Type B pancreatic cell (in vitro differentiated cells): Measurements from ENCODE around the gene EFNB3. TPM values are rescaled to one million over a fixed set of nuclear protein-coding genes. Genes with fewer than 3 reads are reported as not detected.
A peak's percentile ranks its signal among the peaks of the same experiment; 100 is the strongest.

Source experiments
- DNase-seq: peaks from one replicate; pipeline ENCODE4 v3.0.0; 2021; ENCODE audit warnings: mixed read lengths; ENCODE audit not compliant: unreplicated experiment; ENCODE audit errors: extremely low spot score
- H3K27ac Mint-ChIP-seq: 2 replicates; pipeline ENCODE4 v1.8.0; 2021; ENCODE audit warnings: mild to moderate bottlenecking, mixed read lengths
- H3K27me3 Mint-ChIP-seq: 2 replicates; pipeline ENCODE4 v1.8.0; 2021; ENCODE audit warnings: mixed read lengths
- H3K36me3 Mint-ChIP-seq: 2 replicates; pipeline ENCODE4 v1.8.0; 2021; ENCODE audit warnings: mixed read lengths
- H3K4me1 Mint-ChIP-seq: one replicate; pipeline ENCODE4 v1.8.0; 2021; ENCODE audit warnings: mixed read lengths; ENCODE audit not compliant: unreplicated experiment
- H3K4me3 Mint-ChIP-seq: 2 replicates; pipeline ENCODE4 v1.8.0; 2021; ENCODE audit warnings: mild to moderate bottlenecking, mixed read lengths
- H3K9me3 Mint-ChIP-seq: 2 replicates; pipeline ENCODE4 v1.8.0; 2021; ENCODE audit warnings: mixed read lengths
- total RNA-seq: library from RNA; stranded (reverse); gene quantifications from 2 replicates; pipeline ENCODE4 v1.2.1, GENCODE V29; 2021; ENCODE audit warnings: low replicate concordance
- TF ChIP-seq, protein P1 (sequence below): fragments of 200-600 bp; sonication (generic); conservative IDR thresholded peaks from 2 replicates; pipeline ENCODE4 v1.5.0; 2021; ENCODE audit warnings: antibody characterized with exemption, mild to moderate bottlenecking

The EFNB3 gene
- total RNA-seq, 1 donor from 2014 or later = 79.5 TPM

- Mint-ChIP-seq H3K36me3 (no peaks in the 10 kb centered on the region), H3K4me3 (no peak overlapping the region), H3K9me3 (no peaks in the 10 kb centered on the region), H3K27ac (no peak overlapping the region), H3K4me1 (peaks cover 9% of the 10 kb centered on the region), H3K27me3 (peaks cover 25% of the 10 kb centered on the region)
- DNase-seq = no peak
- TF ChIP-seq, protein P1, sequence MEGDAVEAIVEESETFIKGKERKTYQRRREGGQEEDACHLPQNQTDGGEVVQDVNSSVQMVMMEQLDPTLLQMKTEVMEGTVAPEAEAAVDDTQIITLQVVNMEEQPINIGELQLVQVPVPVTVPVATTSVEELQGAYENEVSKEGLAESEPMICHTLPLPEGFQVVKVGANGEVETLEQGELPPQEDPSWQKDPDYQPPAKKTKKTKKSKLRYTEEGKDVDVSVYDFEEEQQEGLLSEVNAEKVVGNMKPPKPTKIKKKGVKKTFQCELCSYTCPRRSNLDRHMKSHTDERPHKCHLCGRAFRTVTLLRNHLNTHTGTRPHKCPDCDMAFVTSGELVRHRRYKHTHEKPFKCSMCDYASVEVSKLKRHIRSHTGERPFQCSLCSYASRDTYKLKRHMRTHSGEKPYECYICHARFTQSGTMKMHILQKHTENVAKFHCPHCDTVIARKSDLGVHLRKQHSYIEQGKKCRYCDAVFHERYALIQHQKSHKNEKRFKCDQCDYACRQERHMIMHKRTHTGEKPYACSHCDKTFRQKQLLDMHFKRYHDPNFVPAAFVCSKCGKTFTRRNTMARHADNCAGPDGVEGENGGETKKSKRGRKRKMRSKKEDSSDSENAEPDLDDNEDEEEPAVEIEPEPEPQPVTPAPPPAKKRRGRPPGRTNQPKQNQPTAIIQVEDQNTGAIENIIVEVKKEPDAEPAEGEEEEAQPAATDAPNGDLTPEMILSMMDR = no peak
These were observed 37.7 kb downstream of the EFNB3 start for GRCh38 chr17:7742729-7743128.

DNA sequence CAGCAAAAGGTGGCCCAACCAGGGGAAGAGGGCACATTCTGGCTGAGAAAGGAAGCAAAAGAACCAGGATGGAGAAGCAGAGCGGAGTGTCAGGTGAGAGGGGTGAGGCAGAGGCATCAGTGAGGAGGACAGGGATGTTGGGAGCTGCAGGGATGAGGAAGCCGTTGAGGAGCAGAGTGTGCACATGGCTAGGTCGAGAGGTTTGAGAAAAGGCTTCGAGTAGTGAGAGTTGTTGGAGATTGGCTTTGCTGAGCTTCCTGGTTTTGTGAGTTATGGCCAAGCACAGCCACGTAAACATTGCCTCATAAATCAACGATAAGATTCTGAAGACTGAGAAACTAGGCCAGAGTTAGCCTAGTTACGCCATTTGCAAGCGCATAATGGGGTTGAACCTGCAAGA, 39.4 kb downstream of the EFNB3 start:
- Mint-ChIP-seq H3K36me3 (no peaks in the 10 kb centered on the region), H3K4me1 (peaks cover 9% of the 10 kb centered on the region), H3K27me3 (peaks cover 15% of the 10 kb centered on the region), H3K4me3 (no peak overlapping the region), H3K27ac (no peak overlapping the region), H3K9me3 (no peaks in the 10 kb centered on the region)
- TF ChIP-seq, protein P1 = no peak
- no peak for DNase-seq

GRCh38 chr17:7745748-7746470, 40.9 kb downstream of the EFNB3 start:
- no peak overlapping the region for H3K4me3 Mint-ChIP-seq
- peaks cover 4% of the 10 kb centered on the region for H3K27me3 Mint-ChIP-seq
- DNase-seq = no peak
- H3K36me3 Mint-ChIP-seq = no peaks in the 10 kb centered on the region
- H3K9me3 Mint-ChIP-seq = no peaks in the 10 kb centered on the region
- H3K4me1 Mint-ChIP-seq = peaks cover 9% of the 10 kb centered on the region
- no peak overlapping the region for H3K27ac Mint-ChIP-seq
- TF ChIP-seq, protein P1 = peak; percentile 45

GRCh38 chr17:7747635-7748071, 42.7 kb downstream of the EFNB3 start:
- no peaks in the 10 kb centered on the region for H3K36me3 Mint-ChIP-seq
- no peak for DNase-seq
- TF ChIP-seq, protein P1 = no peak
- peaks cover 4% of the 10 kb centered on the region for H3K27me3 Mint-ChIP-seq
- H3K4me3 Mint-ChIP-seq = no peak overlapping the region
- no peak overlapping the region for H3K27ac Mint-ChIP-seq
- no peaks in the 10 kb centered on the region for H3K9me3 Mint-ChIP-seq
- peaks cover 9% of the 10 kb centered on the region for H3K4me1 Mint-ChIP-seq

DNA sequence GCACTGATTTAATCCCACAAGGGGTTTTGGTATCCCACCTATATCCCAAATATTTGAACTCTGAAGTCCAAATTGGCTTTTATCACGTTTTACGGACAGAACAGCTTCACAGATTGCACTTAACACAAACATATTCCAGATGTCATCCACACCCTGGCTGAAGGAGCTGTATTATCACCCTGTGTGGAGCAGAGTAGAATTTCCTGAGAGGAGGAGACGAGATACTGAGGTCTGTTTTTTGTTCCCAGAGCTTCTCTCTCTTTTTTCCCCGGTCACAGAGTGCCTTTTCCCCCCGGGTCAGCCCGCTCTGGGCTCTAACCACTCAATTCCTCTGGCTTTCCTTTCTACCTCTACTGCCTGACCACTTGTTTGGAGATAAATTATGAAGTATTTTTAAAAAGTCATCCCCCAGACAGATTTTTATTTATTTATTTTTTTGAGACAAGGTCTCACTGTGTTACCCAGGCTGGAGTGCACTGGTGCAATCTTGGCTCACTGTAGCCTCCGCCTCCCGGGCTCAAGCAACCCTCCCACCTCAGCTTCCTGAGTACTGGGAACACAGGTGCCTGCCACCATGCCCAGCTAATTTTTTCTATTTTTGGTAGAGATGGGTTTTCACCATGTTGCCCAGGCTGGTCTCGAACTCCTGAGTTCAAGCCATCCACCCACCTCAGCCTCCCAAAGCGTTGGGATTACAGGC, 43.2 kb downstream of the EFNB3 start:
- peaks cover 4% of the 10 kb centered on the region for H3K27me3 Mint-ChIP-seq
- TF ChIP-seq, protein P1 = no peak
- no peak overlapping the region for H3K4me3 Mint-ChIP-seq
- DNase-seq = no peak
- H3K9me3 Mint-ChIP-seq = no peaks in the 10 kb centered on the region
- no peak overlapping the region for H3K27ac Mint-ChIP-seq
- H3K36me3 Mint-ChIP-seq = no peaks in the 10 kb centered on the region
- H3K4me1 Mint-ChIP-seq = peaks cover 9% of the 10 kb centered on the region
